Esophagus squamous epithelium (tissue), 5 donors: ENCODE measurements around the gene LRBA. TPM values are rescaled to one million over a fixed set of nuclear protein-coding genes. Genes with fewer than 3 reads are reported as not detected.

Experiments
- DNase-seq: peaks from one replicate; lab custom pipeline; 2025; lab: John Stamatoyannopoulos, UW
- H3K27ac ChIP-seq, 4 donors: fragments of 200-600 bp; sonication (generic); one replicate each; pipeline ENCODE4 v1.5.1; 2016 to 2019; ENCODE audit warnings: mild to moderate bottlenecking in 1 of 4
- H3K27me3 ChIP-seq, 4 donors: fragments of 200-600 bp; sonication (generic); 1 replicate in 3 of 4; 2 replicates in 1 of 4; pipeline versions ENCODE4 v1.5.1 to v1.6.0; 2017 to 2021; ENCODE audit warnings: antibody characterized with exemption in 1 of 4
- H3K36me3 ChIP-seq, 3 donors: fragments of 200-600 bp; sonication (generic); one replicate each; pipeline ENCODE4 v1.5.1; 2016 to 2019
- H3K4me1 ChIP-seq, 3 donors: fragments of 200-600 bp; sonication (generic); one replicate each; pipeline ENCODE4 v1.5.1; 2017 to 2019
- H3K4me3 ChIP-seq, 4 donors: fragments of 200-600 bp; sonication (generic); 1 replicate in 3 of 4; 2 replicates in 1 of 4; pipeline ENCODE4 v1.5.1; 2016 to 2019; ENCODE audit warnings: mild to moderate bottlenecking in 2 of 4, moderate library complexity in 1 of 4
- H3K9me3 ChIP-seq, 3 donors: fragments of 200-600 bp; sonication (generic); one replicate each; pipeline ENCODE4 v1.5.1; 2016 to 2019
- CTCF ChIP-seq, 6 experiments: fragments of 450-650 bp in 4 of 6; fragments of 200-600 bp in 2 of 6; sonication (generic) in 2 of 6; IDR thresholded peaks; one replicate each; pipeline ENCODE4 v1.5.1; 2016 to 2019; ENCODE audit warnings: antibody characterized with exemption in 6 of 6, mild to moderate bottlenecking in 4 of 6, moderate library complexity in 4 of 6
- POLR2A ChIP-seq, 4 donors: fragments of 450-650 bp; IDR thresholded peaks; one replicate each; pipeline ENCODE4 v1.6.1; 2017; ENCODE audit warnings: antibody characterized with exemption in 4 of 4, mild to moderate bottlenecking in 4 of 4, moderate library complexity in 3 of 4
- WGBS, 2 donors: methylation state at CpG; one replicate each; pipeline ENCODE4 v1.1.5; 2018; 5-methylcytosine and 5-hydroxymethylcytosine counted together
- intact Hi-C: fragments of 100-400 bp; cut with DNase I; formaldehyde crosslinking; loops from one replicate; pipeline ENCODE4 v1.15.0; 2022
- total RNA-seq, 4 donors: library from RNA; depleted of rRNA; stranded (reverse); fragments of >200 nt; gene quantifications; one replicate each; pipeline ENCODE4 v1.1.0, GENCODE V29; 2016
- donor health status: DM: yes; HTN: yes; CAD: no.

The LRBA gene
- total RNA-seq, 4 donors from 2014 or later = 54.7 to 91.8 (median 66.2) TPM

- no peak overlapping the region for H3K4me3 ChIP-seq
- 96 to 97% methylated on average over 3 of the region's 3 CpGs for WGBS, 2 donors
- no peak for TF ChIP-seq CTCF (IDR thresholded peaks at IDR 0.05)
- TF ChIP-seq POLR2A (IDR thresholded peaks at IDR 0.05) = no peak
- no peaks in the 10 kb centered on the region for H3K9me3 ChIP-seq
- intact Hi-C loops = no loop called here
- H3K36me3 ChIP-seq = no peaks in the 10 kb centered on the region
- no peaks in the 10 kb centered on the region for H3K27me3 ChIP-seq
- H3K4me1 ChIP-seq = peaks cover 0 to 15% (median 0%) of the 10 kb centered on the region in 3 donors
- no peak for DNase-seq
- H3K27ac ChIP-seq = no peak overlapping the region
Observed at GRCh38 chr4:150939530-150939929, 75.6 kb downstream of the LRBA start.

- H3K27me3 ChIP-seq = no peaks in the 10 kb centered on the region
- no peaks in the 10 kb centered on the region for H3K9me3 ChIP-seq
- no peak for TF ChIP-seq CTCF (IDR thresholded peaks at IDR 0.05)
- TF ChIP-seq POLR2A (IDR thresholded peaks at IDR 0.05) = no peak
- 55 to 79% methylated on average over 1 of the region's 1 CpG for WGBS, 2 donors
- no peaks in the 10 kb centered on the region for H3K36me3 ChIP-seq
- H3K4me1 ChIP-seq = peaks cover 0 to 15% (median 0%) of the 10 kb centered on the region in 3 donors
- H3K4me3 ChIP-seq = no peak overlapping the region
- H3K27ac ChIP-seq = no peak overlapping the region
- no peak for DNase-seq
- intact Hi-C loops = no loop called here
Observed at GRCh38 chr4:150938873-150939499, 76.1 kb downstream of the LRBA start.

GRCh38 chr4:150938417-150938816 lies 76.7 kb downstream of the LRBA start:
- H3K4me3 ChIP-seq = no peak overlapping the region
- intact Hi-C loops = no loop called here
- no peak overlapping the region for H3K27ac ChIP-seq
- no peaks in the 10 kb centered on the region for H3K36me3 ChIP-seq
- no peak for DNase-seq
- H3K9me3 ChIP-seq = no peaks in the 10 kb centered on the region
- peaks cover 0 to 15% (median 0%) of the 10 kb centered on the region in 3 donors for H3K4me1 ChIP-seq
- WGBS, 2 donors = 80 to 84% methylated on average over 4 of the region's 4 CpGs
- no peaks in the 10 kb centered on the region for H3K27me3 ChIP-seq
- TF ChIP-seq POLR2A (IDR thresholded peaks at IDR 0.05) (no peak), CTCF (IDR thresholded peaks at IDR 0.05) (no peak)

GRCh38 chr4:150934022-150934421 lies 81.1 kb downstream of the LRBA start:
- no peaks in the 10 kb centered on the region for H3K27me3 ChIP-seq
- TF ChIP-seq POLR2A (IDR thresholded peaks at IDR 0.05) (no peak), CTCF (IDR thresholded peaks at IDR 0.05) (no peak)
- no peak overlapping the region for H3K4me3 ChIP-seq
- WGBS, 2 donors = 30 to 48% methylated on average over 1 of the region's 1 CpG
- H3K4me1 ChIP-seq = peaks cover 0 to 10% (median 0%) of the 10 kb centered on the region in 3 donors
- intact Hi-C loops = no loop called here
- no peaks in the 10 kb centered on the region for H3K9me3 ChIP-seq
- DNase-seq = no peak
- no peaks in the 10 kb centered on the region for H3K36me3 ChIP-seq
- H3K27ac ChIP-seq = no peak overlapping the region

- TF ChIP-seq CTCF (IDR thresholded peaks at IDR 0.05) (no peak), POLR2A (IDR thresholded peaks at IDR 0.05) (no peak)
- WGBS, 2 donors = 97 to 100% methylated on average over 2 of the region's 2 CpGs
- Histone ChIP-seq H3K4me1 (no peaks in the 10 kb centered on the region), H3K4me3 (no peak overlapping the region), H3K36me3 (peaks cover 0 to 19% (median 0%) of the 10 kb centered on the region in 3 donors), H3K9me3 (no peaks in the 10 kb centered on the region), H3K27ac (no peak overlapping the region), H3K27me3 (no peaks in the 10 kb centered on the region)
- DNase-seq = no peak
- intact Hi-C loops = no loop called here
Observed at GRCh38 chr4:150931796-150932195, 83.3 kb downstream of the LRBA start.
